Activated CD4-positive, alpha-beta memory T cell treated with anti-CD3 and anti-CD28 coated beads for 36 hours (primary cell): ENCODE results near the gene CCNJL. TPM values are rescaled to one million over a fixed set of nuclear protein-coding genes. Genes with fewer than 3 reads are reported as not detected.

Experiments
- CTCF ChIA-PET: fragments of 350-600 bp; sonication (Branson Sonifier 250); formaldehyde crosslinking; loops from one replicate; lab custom pipeline; 2021; ENCODE audit warnings: antibody characterized with exemption, inconsistent platforms; lab: Charles Lee
- POLR2A ChIA-PET: fragments of 350-600 bp; sonication (Branson Sonifier 250); formaldehyde crosslinking; loops from one replicate; lab custom pipeline; 2021; ENCODE audit warnings: antibody characterized with exemption; lab: Charles Lee
- DNase-seq: peaks from one replicate; pipeline ENCODE4 v3.0.0-alpha.2; 2020
- H3K27ac Mint-ChIP-seq: one replicate; pipeline ENCODE4 v1.8.0; 2021; ENCODE audit warnings: mixed read lengths
- H3K27me3 Mint-ChIP-seq: one replicate; pipeline ENCODE4 v1.8.0; 2021; ENCODE audit warnings: mixed read lengths
- H3K36me3 Mint-ChIP-seq: one replicate; pipeline ENCODE4 v1.8.0; 2021; ENCODE audit warnings: mixed read lengths
- H3K4me1 Mint-ChIP-seq: one replicate; pipeline ENCODE4 v1.8.0; 2021; ENCODE audit warnings: low read depth, mixed read lengths
- H3K4me3 Mint-ChIP-seq: one replicate; pipeline ENCODE4 v1.8.0; 2021; ENCODE audit warnings: mild to moderate bottlenecking, mixed read lengths
- H3K9me3 Mint-ChIP-seq: one replicate; pipeline ENCODE4 v1.8.0; 2021; ENCODE audit warnings: mixed read lengths
- intact Hi-C: fragments of 100-400 bp; cut with micrococcal nuclease; formaldehyde crosslinking; loops from one replicate; pipeline ENCODE4 v1.15.1; 2023
- total RNA-seq, 2 experiments: library from RNA; stranded (reverse); gene quantifications; one replicate each; pipeline ENCODE4 v1.2.3, GENCODE V29; 2021

The CCNJL gene
- total RNA-seq, 2 experiments from 2014 or later = not detected

DNA sequence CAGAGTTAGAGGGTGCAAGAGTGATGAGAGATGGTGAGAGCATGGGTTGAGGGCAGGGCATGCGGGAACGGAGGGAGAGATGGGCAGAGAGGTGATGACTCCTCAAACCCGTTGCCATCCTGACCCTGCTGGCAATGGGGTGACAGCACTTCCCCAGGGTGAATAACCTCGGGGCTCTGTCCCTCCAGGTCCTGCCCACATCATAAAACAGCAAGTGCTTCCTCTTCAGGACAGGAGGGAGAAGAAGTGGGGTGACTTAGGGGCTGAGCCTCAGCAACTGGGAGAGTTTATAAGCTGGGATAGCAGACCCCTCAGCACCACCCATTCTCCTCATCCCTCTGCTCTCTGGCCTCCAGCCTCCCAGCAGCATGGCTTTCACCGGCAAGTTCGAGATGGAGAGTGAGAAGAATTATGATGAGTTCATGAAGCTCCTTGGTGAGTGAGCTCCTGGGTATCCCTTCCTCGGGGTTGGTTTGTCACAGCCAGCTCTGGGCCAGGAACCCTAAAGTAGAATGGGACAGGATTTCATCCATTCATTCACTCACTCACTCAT lies 83.1 kb downstream of the CCNJL start, which contains the start of gene FABP6:
TSS of gene FABP6 (plus strand) at position 317 of the 553 bp plus-strand sequence. CDS start at position 369, 52 bp downstream.
- H3K36me3 Mint-ChIP-seq = no peaks in the 10 kb centered on the region
- no peaks in the 10 kb centered on the region for H3K27me3 Mint-ChIP-seq
- H3K9me3 Mint-ChIP-seq = no peaks in the 10 kb centered on the region
- H3K27ac Mint-ChIP-seq = no peak within 1 kb of the TSS
- H3K4me3 Mint-ChIP-seq = no peak within 1 kb of the TSS
- POLR2A ChIA-PET = interaction anchor here (0.5 kb wide), 1 partner anchor 28 kb away, joined by 3 read pairs; no protein-coding TSS in a partner anchor
- CTCF ChIA-PET = interaction anchor here (0.8 to 1.3 kb wide), 2 partner anchors 30 to 116 kb away, joined by 3 read pairs; no protein-coding TSS in a partner anchor
- no peak for DNase-seq
- no peaks in the 10 kb centered on the region for H3K4me1 Mint-ChIP-seq
- intact Hi-C loops = no loop called here

- H3K27me3 Mint-ChIP-seq = no peaks in the 10 kb centered on the region
- no peak overlapping the region for H3K4me3 Mint-ChIP-seq
- H3K4me1 Mint-ChIP-seq = no peaks in the 10 kb centered on the region
- ChIA-PET CTCF (no interaction called here), POLR2A (no interaction called here)
- H3K27ac Mint-ChIP-seq = no peak overlapping the region
- intact Hi-C loops = no loop called here
- H3K9me3 Mint-ChIP-seq = no peaks in the 10 kb centered on the region
- H3K36me3 Mint-ChIP-seq = no peaks in the 10 kb centered on the region
- no peak for DNase-seq
Measured at GRCh38 chr5:160227012-160227411, 85.4 kb downstream of the CCNJL start.

- ChIA-PET POLR2A (no interaction called here), CTCF (interaction anchor here (0.5 kb wide), 1 partner anchor 29 kb away, joined by 4 read pairs; no protein-coding TSS in a partner anchor)
- H3K4me1 Mint-ChIP-seq = no peaks in the 10 kb centered on the region
- no peak overlapping the region for H3K27ac Mint-ChIP-seq
- no peaks in the 10 kb centered on the region for H3K9me3 Mint-ChIP-seq
- no peaks in the 10 kb centered on the region for H3K27me3 Mint-ChIP-seq
- DNase-seq = no peak
- no peak overlapping the region for H3K4me3 Mint-ChIP-seq
- H3K36me3 Mint-ChIP-seq = no peaks in the 10 kb centered on the region
- intact Hi-C loops = no loop called here
Measured at GRCh38 chr5:160221082-160221481, 91.3 kb downstream of the CCNJL start.

GRCh38 chr5:160219356-160219755 lies 93.0 kb downstream of the CCNJL start:
- no peak for DNase-seq
- ChIA-PET POLR2A (no interaction called here), CTCF (no interaction called here)
- Mint-ChIP-seq H3K4me1 (no peaks in the 10 kb centered on the region), H3K9me3 (no peaks in the 10 kb centered on the region), H3K27me3 (peaks cover 1% of the 10 kb centered on the region), H3K4me3 (no peak overlapping the region), H3K36me3 (no peaks in the 10 kb centered on the region), H3K27ac (no peak overlapping the region)
- intact Hi-C loops = no loop called here

- intact Hi-C loops = no loop called here
- CTCF ChIA-PET = no interaction called here
Measured at GRCh38 chr5:160213537-160213936, 98.8 kb downstream of the CCNJL start.

GRCh38 chr5:160211352-160211751 lies 101.0 kb downstream of the CCNJL start:
- Mint-ChIP-seq H3K36me3 (no peaks in the 10 kb centered on the region), H3K27ac (no peak overlapping the region), H3K27me3 (peaks cover 1% of the 10 kb centered on the region), H3K4me3 (no peak overlapping the region), H3K9me3 (no peaks in the 10 kb centered on the region), H3K4me1 (no peaks in the 10 kb centered on the region)
- ChIA-PET CTCF (interaction anchor here (1.1 to 1.2 kb wide), 2 partner anchors 9 to 134 kb away, joined by 3 read pairs; no protein-coding TSS in a partner anchor), POLR2A (no interaction called here)
- intact Hi-C loops = no loop called here
- no peak for DNase-seq

More at GRCh38 chr5:160213537-160213936, 98.8 kb downstream of the CCNJL start:
- H3K36me3 Mint-ChIP-seq = no peaks in the 10 kb centered on the region
- DNase-seq = no peak
- peaks cover 1% of the 10 kb centered on the region for H3K27me3 Mint-ChIP-seq
- H3K4me1 Mint-ChIP-seq = no peaks in the 10 kb centered on the region
- no peak overlapping the region for H3K27ac Mint-ChIP-seq
- H3K9me3 Mint-ChIP-seq = no peaks in the 10 kb centered on the region
- POLR2A ChIA-PET = no interaction called here
- H3K4me3 Mint-ChIP-seq = no peak overlapping the region

GRCh38 chr5:160210606-160211005 lies 101.8 kb downstream of the CCNJL start:
- ChIA-PET CTCF (interaction anchor here (1.1 to 1.2 kb wide), 2 partner anchors 8 to 135 kb away, joined by 3 read pairs; no protein-coding TSS in a partner anchor), POLR2A (no interaction called here)
- intact Hi-C loops = no loop called here
- DNase-seq = no peak
- Mint-ChIP-seq H3K4me1 (no peaks in the 10 kb centered on the region), H3K27me3 (no peaks in the 10 kb centered on the region), H3K4me3 (no peak overlapping the region), H3K36me3 (no peaks in the 10 kb centered on the region), H3K27ac (no peak overlapping the region), H3K9me3 (no peaks in the 10 kb centered on the region)

- Mint-ChIP-seq H3K27me3 (no peaks in the 10 kb centered on the region), H3K36me3 (no peaks in the 10 kb centered on the region), H3K4me3 (no peak overlapping the region), H3K9me3 (no peaks in the 10 kb centered on the region), H3K27ac (no peak overlapping the region), H3K4me1 (peaks cover 1% of the 10 kb centered on the region)
- POLR2A ChIA-PET = no interaction called here
- no peak for DNase-seq
- CTCF ChIA-PET = no interaction called here
- intact Hi-C loops = no loop called here
Measured at GRCh38 chr5:160209917-160210316, 102.4 kb downstream of the CCNJL start.

GRCh38 chr5:160207061-160207460 lies 105.3 kb downstream of the CCNJL start:
- no peaks in the 10 kb centered on the region for H3K27me3 Mint-ChIP-seq
- no peaks in the 10 kb centered on the region for H3K36me3 Mint-ChIP-seq
- intact Hi-C loops = no loop called here
- CTCF ChIA-PET = interaction anchor here (1.2 kb wide), 1 partner anchor 138 kb away, joined by 4 read pairs; no protein-coding TSS in a partner anchor
- H3K27ac Mint-ChIP-seq = no peak overlapping the region
- POLR2A ChIA-PET = no interaction called here
- peaks cover 1% of the 10 kb centered on the region for H3K4me1 Mint-ChIP-seq
- no peaks in the 10 kb centered on the region for H3K9me3 Mint-ChIP-seq
- no peak overlapping the region for H3K4me3 Mint-ChIP-seq
- no peak for DNase-seq

Other genes with a start within 250 kb of the CCNJL start
- 10 to 100 TPM; 15.7 to 17.4 TPM for gene PWWP2A, start 193.1 kb downstream of the CCNJL start, total RNA-seq
- not detected for gene FABP6, start 83.1 kb downstream of the CCNJL start, total RNA-seq
- not detected for gene C1QTNF2, start 58.1 kb upstream of the CCNJL start, total RNA-seq
- 1 to 10 TPM; 1.1 to 1.4 TPM for gene FAM200C, start 87.5 kb upstream of the CCNJL start, total RNA-seq
- gene SLU7, start 106.5 kb upstream of the CCNJL start, total RNA-seq = 10 to 100 TPM; 45.9 to 46.4 TPM
- 100 to 1,000 TPM; 228 to 236 TPM for gene PTTG1, start 109.3 kb upstream of the CCNJL start, total RNA-seq